HepG2 (cell line): ENCODE results near the gene FABP6. TPM values are rescaled to one million over a fixed set of nuclear protein-coding genes. Genes with fewer than 3 reads are reported as not detected.

Experiments
- ATAC-seq: fragments of 200-7000 bp; cut with Tn5 transposase; 3 replicates; pipeline ENCODE4 v1.9.1; 2020; ENCODE audit warnings: mild to moderate bottlenecking, moderate library complexity
- BruUV-seq: library from RNA; stranded (reverse); fragments of 400-500 nt; replicated peaks from 2 replicates; lab custom pipeline; 2021; lab: Mats Ljungman, UMichigan
- CTCF ChIA-PET: fragments of 300-600 bp; formaldehyde crosslinking; extraction: SDS; loops from one replicate; lab custom pipeline; 2021; ENCODE audit warnings: low total read pairs, inconsistent platforms, low intra/inter-chr PET ratio; lab: Yijun Ruan, JAX
- POLR2A ChIA-PET: fragments of 350-600 bp; sonication (Branson Sonifier 250); formaldehyde crosslinking; loops from one replicate; lab custom pipeline; 2020; ENCODE audit warnings: antibody characterized with exemption, inconsistent platforms; lab: Yijun Ruan, JAX
- DNase-seq: peaks from one replicate; pipeline ENCODE4 v3.0.0-alpha.2; 2015; ENCODE audit warnings: low spot score
- FAIRE-seq: peaks from 3 replicates; lab custom pipeline; 2011; peaks lifted over from hg19 to GRCh38; lab: Jason Lieb, UNC
- H2AFZ ChIP-seq: one replicate; pipeline ENCODE4 v1.6.1; 2011; ENCODE audit warnings: low read length, inconsistent platforms
- H3K27ac ChIP-seq: fragments of 300-600 bp; 3 replicates; pipeline ENCODE4 v1.8.0; 2011; ENCODE audit warnings: mixed run types, mild to moderate bottlenecking, mixed read lengths, low read length, inconsistent platforms; ENCODE audit not compliant: insufficient read depth; ENCODE audit errors: extremely low read length
- H3K27me3 ChIP-seq, 2 experiments: fragments of 200-600 bp in 1 of 2; 2 replicates in 1 of 2; 3 replicates in 1 of 2; pipeline versions ENCODE4 v1.6.0 to v1.8.0; 2011; ENCODE audit warnings: low read length in 2 of 2, mild to moderate bottlenecking in 2 of 2, moderate library complexity in 2 of 2, inconsistent platforms in 1 of 2; ENCODE audit not compliant: insufficient read depth in 2 of 2, control insufficient read depth in 1 of 2
- H3K36me3 ChIP-seq, 2 experiments: fragments of 200-600 bp in 1 of 2; replicated peaks in 1 of 2; 2 replicates in 1 of 2; 3 replicates in 1 of 2; pipeline versions ENCODE4 v1.5.1 to v1.8.0; 2011; ENCODE audit warnings: low read length in 2 of 2, inconsistent platforms in 1 of 2; ENCODE audit not compliant: insufficient read depth in 2 of 2, control insufficient read depth in 1 of 2
- H3K4me1 ChIP-seq: 2 replicates; pipeline ENCODE4 v1.5.1; 2012; ENCODE audit warnings: low read length, inconsistent platforms; ENCODE audit not compliant: insufficient read depth
- H3K4me2 ChIP-seq: 2 replicates; pipeline ENCODE4 v1.6.0; 2011; ENCODE audit warnings: low read depth, low read length, inconsistent platforms
- H3K4me3 ChIP-seq, 3 experiments: fragments of 200-600 bp in 1 of 3; sonication (generic), shearing (Covaris generic) in 1 of 3; replicated peaks in 1 of 3; 2 replicates each; pipeline ENCODE4 v1.5.1; 2011 to 2016; ENCODE audit warnings: low read length in 3 of 3, inconsistent platforms in 2 of 3, low read depth in 2 of 3, mild to moderate bottlenecking in 2 of 3, control low read depth in 1 of 3, mixed read lengths in 1 of 3; ENCODE audit not compliant: insufficient read depth in 1 of 3
- H3K79me2 ChIP-seq: one replicate; pipeline ENCODE4 v1.6.1; 2011; ENCODE audit warnings: low read length, inconsistent platforms; ENCODE audit not compliant: insufficient read depth
- H3K9ac ChIP-seq: 2 replicates; pipeline ENCODE4 v1.6.0; 2011; ENCODE audit warnings: mild to moderate bottlenecking, low read depth, low read length, inconsistent platforms; ENCODE audit not compliant: insufficient read depth
- H3K9me3 ChIP-seq: 2 replicates; pipeline ENCODE4 v1.5.1; 2012; ENCODE audit warnings: mild to moderate bottlenecking, low read length
- H4K20me1 ChIP-seq: 2 replicates; pipeline ENCODE4 v1.6.0; 2011; ENCODE audit warnings: inconsistent platforms, mild to moderate bottlenecking, low read length, moderate library complexity; ENCODE audit not compliant: insufficient read depth
- ARHGAP35 ChIP-seq: sonication (generic); formaldehyde crosslinking; IDR thresholded peaks from 2 replicates; pipeline ENCODE4 v1.9.0; 2022; ENCODE audit warnings: mild to moderate bottlenecking, inconsistent platforms, moderate library complexity, missing genetic modification reagents, borderline replicate concordance
- HOXA7 ChIP-seq: sonication (generic); formaldehyde crosslinking; IDR thresholded peaks from 2 replicates; pipeline ENCODE4 v1.8.1; 2022; ENCODE audit warnings: mild to moderate bottlenecking, missing genetic modification reagents, moderate library complexity
- MAFG ChIP-seq: sonication (generic); formaldehyde crosslinking; IDR thresholded peaks from 2 replicates; pipeline ENCODE4 v1.5.1; 2020; ENCODE audit warnings: mild to moderate bottlenecking, missing genetic modification reagents
- NRL ChIP-seq: sonication (generic); formaldehyde crosslinking; IDR thresholded peaks from 2 replicates; pipeline ENCODE4 v1.5.0; 2020; ENCODE audit warnings: missing genetic modification reagents, mild to moderate bottlenecking, moderate library complexity, borderline replicate concordance
- POGZ ChIP-seq: sonication (generic); formaldehyde crosslinking; IDR thresholded peaks from 2 replicates; pipeline ENCODE4 v1.4.0; 2020; ENCODE audit warnings: mild to moderate bottlenecking, missing genetic modification reagents
- ZFAT ChIP-seq: sonication (generic); formaldehyde crosslinking; conservative IDR thresholded peaks from 2 replicates; pipeline ENCODE4 v1.8.1; 2023; ENCODE audit warnings: missing genetic modification reagents, inconsistent platforms
- ZNF326 ChIP-seq: sonication (generic); formaldehyde crosslinking; IDR thresholded peaks from 2 replicates; pipeline ENCODE4 v1.4.0; 2020; ENCODE audit warnings: missing genetic modification reagents, borderline replicate concordance
- ZNF431 ChIP-seq: sonication (generic); formaldehyde crosslinking; IDR thresholded peaks from 2 replicates; pipeline ENCODE4 v1.9.0; 2022; ENCODE audit warnings: missing genetic modification reagents, low read depth, mild to moderate bottlenecking, borderline replicate concordance
- ZNF563 ChIP-seq: sonication (generic); formaldehyde crosslinking; IDR thresholded peaks from 2 replicates; pipeline ENCODE4 v1.8.0; 2022; ENCODE audit warnings: mild to moderate bottlenecking, moderate library complexity, missing genetic modification reagents
- ZNF570 ChIP-seq: sonication (generic); formaldehyde crosslinking; IDR thresholded peaks from 2 replicates; pipeline ENCODE4 v1.4.0; 2020; ENCODE audit warnings: mild to moderate bottlenecking, missing genetic modification reagents, borderline replicate concordance
- ZNF616 ChIP-seq: sonication (generic); formaldehyde crosslinking; IDR thresholded peaks from 2 replicates; pipeline ENCODE4 v1.5.0; 2020; ENCODE audit warnings: low read depth, mild to moderate bottlenecking, missing genetic modification reagents
- WGBS: methylation state at CpG from one replicate; pipeline ENCODE4 v1.1.6; 2017; ENCODE audit warnings: low lambda C conversion rate; 5-methylcytosine and 5-hydroxymethylcytosine counted together
- in situ Hi-C: cut with HindIII; loops from 2 replicates; pipeline ENCODE4 v1.10.0; 2017; ENCODE audit warnings: low pct_unique_long_range_greater_than_20kb; ENCODE audit not compliant: extremely low pct_ligation_motif_present
- intact Hi-C: fragments of 100-400 bp; cut with micrococcal nuclease; formaldehyde crosslinking; loops from one replicate; pipeline ENCODE4 v1.10.0; 2022; ENCODE audit not compliant: unreplicated experiment
- polyA plus RNA-seq, 8 experiments: library from polyadenylated mRNA; depleted of rRNA in 3 of 8; stranded (reverse) in 7 of 8; unstranded in 1 of 8; fragments of >200 nt; fragmentation: Illumina TruSeq in 4 of 8; extraction: Trizol in 4 of 8; gene quantifications; 2 replicates each; pipeline versions ENCODE4 v1.2.1 to v1.2.3, GENCODE V29; 2011 to 2016; ENCODE audit warnings: low read depth in 4 of 8, missing spikeins in 1 of 8, mixed read lengths in 1 of 8; ENCODE audit not compliant: insufficient read depth in 1 of 8
- total RNA-seq, 5 experiments: library from RNA; depleted of rRNA; stranded (reverse); fragments of >200 nt; fragmentation: Illumina TruSeq; extraction: Trizol; gene quantifications; 2 replicates each; pipeline ENCODE4 v1.2.3, GENCODE V29; 2016; ENCODE audit warnings: low read depth in 1 of 5
- TF ChIP-seq, protein P1 (sequence below): sonication (generic); formaldehyde crosslinking; IDR thresholded peaks from 2 replicates; pipeline ENCODE4 v1.8.0; 2022; ENCODE audit warnings: mild to moderate bottlenecking, missing genetic modification reagents
- TF ChIP-seq, protein P2 (sequence below): sonication (generic); formaldehyde crosslinking; IDR thresholded peaks from 2 replicates; pipeline ENCODE4 v1.4.0; 2020; ENCODE audit warnings: missing genetic modification reagents
- TF ChIP-seq, protein P3 (sequence below): sonication (generic); formaldehyde crosslinking; IDR thresholded peaks from 2 replicates; pipeline ENCODE4 v1.5.0; 2020; ENCODE audit warnings: mild to moderate bottlenecking, missing genetic modification reagents
- TF ChIP-seq, protein P4 (sequence below): sonication (generic); formaldehyde crosslinking; IDR thresholded peaks from 2 replicates; pipeline ENCODE4 v1.5.0; 2020; ENCODE audit warnings: mild to moderate bottlenecking, missing genetic modification reagents

FABP6 gene
- total and polyA plus RNA-seq, 2 of the 13 experiments (the other 11 are each of a cell fraction or from before 2014, with no cell fraction given): 0.13 TPM; not detected in 1

DNA sequence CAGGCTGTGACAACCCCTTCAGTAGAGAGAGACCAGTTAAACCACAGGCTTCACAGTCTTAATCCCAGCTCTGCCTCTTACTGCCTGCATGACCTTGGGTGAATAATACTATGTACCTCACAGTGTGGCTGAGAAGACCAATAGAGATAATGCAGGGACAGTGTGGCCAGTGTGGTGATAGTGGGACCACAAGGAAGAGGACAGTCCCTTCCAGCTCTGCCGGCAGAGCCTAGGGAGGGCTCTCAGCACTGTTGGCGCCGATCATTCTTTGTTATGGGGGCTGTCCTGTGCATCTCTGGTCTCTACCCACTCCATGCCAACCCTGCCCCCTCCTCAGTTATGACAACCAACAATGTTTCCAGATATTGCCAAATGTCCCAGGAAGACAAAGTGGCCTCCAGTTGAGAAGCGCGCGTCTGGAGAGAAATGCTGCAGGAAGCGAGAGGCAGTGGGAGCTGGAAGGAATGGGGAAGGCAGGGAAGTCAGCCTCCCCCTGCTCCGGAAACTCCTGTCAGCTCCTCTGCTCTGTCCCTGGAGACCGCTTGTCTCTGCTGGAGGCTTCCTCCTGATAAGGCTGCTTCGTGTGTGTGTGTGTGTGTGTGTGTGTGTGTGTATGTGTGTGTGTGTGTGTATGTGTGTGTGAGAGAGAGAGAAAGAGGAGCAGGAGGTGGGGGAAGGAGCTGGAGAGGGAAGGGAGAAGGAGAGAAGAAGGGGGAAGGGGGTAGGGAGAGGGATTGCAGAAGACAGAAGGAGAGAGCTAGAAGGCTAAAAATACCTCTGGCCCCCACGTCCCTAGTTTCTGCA lies 31.8 kb upstream of the FABP6 start:
- ChIA-PET CTCF (interaction anchor here (2.3 kb wide), 1 partner anchor 147 kb away, joined by 46 read pairs; no protein-coding TSS in a partner anchor), POLR2A (no interaction called here)
- FAIRE-seq: no peak
- H2AFZ ChIP-seq: no peak overlapping the region
- no peak overlapping the region for H3K4me2 ChIP-seq
- no peak overlapping the region for H3K27ac ChIP-seq
- no peaks in the 10 kb centered on the region for H3K36me3 ChIP-seq
- in situ Hi-C loops (loop anchor here (5.0 kb wide), 1 partner anchor 150 kb away; no protein-coding TSS in a partner anchor), intact Hi-C loops (loop anchor here (5.0 kb wide), 1 partner anchor 175 kb away; no protein-coding TSS in a partner anchor)
- BruUV-seq: no TSS peak
- H3K9me3 ChIP-seq: no peaks in the 10 kb centered on the region
- H3K79me2 ChIP-seq: no peaks in the 10 kb centered on the region
- no peak for ATAC-seq
- TF ChIP-seq ZNF570 (CRISPR knock-in tag) (no peak), NRL (CRISPR knock-in tag) (no peak), HOXA7 (CRISPR knock-in tag) (no peak), ZFAT (CRISPR knock-in tag) (no peak), POGZ (no peak), ARHGAP35 (no peak), ZNF326 (CRISPR knock-in tag) (no peak), MAFG (CRISPR knock-in tag) (no peak), ZNF563 (CRISPR knock-in tag) (no peak), ZNF431 (no peak), ZNF616 (CRISPR knock-in tag) (no peak)
- TF ChIP-seq, protein P1, sequence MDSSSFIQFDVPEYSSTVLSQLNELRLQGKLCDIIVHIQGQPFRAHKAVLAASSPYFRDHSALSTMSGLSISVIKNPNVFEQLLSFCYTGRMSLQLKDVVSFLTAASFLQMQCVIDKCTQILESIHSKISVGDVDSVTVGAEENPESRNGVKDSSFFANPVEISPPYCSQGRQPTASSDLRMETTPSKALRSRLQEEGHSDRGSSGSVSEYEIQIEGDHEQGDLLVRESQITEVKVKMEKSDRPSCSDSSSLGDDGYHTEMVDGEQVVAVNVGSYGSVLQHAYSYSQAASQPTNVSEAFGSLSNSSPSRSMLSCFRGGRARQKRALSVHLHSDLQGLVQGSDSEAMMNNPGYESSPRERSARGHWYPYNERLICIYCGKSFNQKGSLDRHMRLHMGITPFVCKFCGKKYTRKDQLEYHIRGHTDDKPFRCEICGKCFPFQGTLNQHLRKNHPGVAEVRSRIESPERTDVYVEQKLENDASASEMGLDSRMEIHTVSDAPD (CRISPR knock-in tag): no peak
- TF ChIP-seq, protein P2, sequence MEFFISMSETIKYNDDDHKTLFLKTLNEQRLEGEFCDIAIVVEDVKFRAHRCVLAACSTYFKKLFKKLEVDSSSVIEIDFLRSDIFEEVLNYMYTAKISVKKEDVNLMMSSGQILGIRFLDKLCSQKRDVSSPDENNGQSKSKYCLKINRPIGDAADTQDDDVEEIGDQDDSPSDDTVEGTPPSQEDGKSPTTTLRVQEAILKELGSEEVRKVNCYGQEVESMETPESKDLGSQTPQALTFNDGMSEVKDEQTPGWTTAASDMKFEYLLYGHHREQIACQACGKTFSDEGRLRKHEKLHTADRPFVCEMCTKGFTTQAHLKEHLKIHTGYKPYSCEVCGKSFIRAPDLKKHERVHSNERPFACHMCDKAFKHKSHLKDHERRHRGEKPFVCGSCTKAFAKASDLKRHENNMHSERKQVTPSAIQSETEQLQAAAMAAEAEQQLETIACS: no peak
- TF ChIP-seq, protein P3, sequence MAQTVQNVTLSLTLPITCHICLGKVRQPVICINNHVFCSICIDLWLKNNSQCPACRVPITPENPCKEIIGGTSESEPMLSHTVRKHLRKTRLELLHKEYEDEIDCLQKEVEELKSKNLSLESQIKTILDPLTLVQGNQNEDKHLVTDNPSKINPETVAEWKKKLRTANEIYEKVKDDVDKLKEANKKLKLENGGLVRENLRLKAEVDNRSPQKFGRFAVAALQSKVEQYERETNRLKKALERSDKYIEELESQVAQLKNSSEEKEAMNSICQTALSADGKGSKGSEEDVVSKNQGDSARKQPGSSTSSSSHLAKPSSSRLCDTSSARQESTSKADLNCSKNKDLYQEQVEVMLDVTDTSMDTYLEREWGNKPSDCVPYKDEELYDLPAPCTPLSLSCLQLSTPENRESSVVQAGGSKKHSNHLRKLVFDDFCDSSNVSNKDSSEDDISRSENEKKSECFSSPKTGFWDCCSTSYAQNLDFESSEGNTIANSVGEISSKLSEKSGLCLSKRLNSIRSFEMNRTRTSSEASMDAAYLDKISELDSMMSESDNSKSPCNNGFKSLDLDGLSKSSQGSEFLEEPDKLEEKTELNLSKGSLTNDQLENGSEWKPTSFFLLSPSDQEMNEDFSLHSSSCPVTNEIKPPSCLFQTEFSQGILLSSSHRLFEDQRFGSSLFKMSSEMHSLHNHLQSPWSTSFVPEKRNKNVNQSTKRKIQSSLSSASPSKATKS (CRISPR knock-in tag): no peak
- TF ChIP-seq, protein P4, sequence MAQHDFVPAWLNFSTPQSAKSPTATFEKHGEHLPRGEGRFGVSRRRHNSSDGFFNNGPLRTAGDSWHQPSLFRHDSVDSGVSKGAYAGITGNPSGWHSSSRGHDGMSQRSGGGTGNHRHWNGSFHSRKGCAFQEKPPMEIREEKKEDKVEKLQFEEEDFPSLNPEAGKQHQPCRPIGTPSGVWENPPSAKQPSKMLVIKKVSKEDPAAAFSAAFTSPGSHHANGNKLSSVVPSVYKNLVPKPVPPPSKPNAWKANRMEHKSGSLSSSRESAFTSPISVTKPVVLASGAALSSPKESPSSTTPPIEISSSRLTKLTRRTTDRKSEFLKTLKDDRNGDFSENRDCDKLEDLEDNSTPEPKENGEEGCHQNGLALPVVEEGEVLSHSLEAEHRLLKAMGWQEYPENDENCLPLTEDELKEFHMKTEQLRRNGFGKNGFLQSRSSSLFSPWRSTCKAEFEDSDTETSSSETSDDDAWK (CRISPR knock-in tag): no peak
- no peak for DNase-seq
- peaks cover 3 to 11% of the 10 kb centered on the region in 2 experiments; a peak in 3 of 5 replicates for H3K27me3 ChIP-seq
- no peaks in the 10 kb centered on the region for H4K20me1 ChIP-seq
- no peak overlapping the region for H3K4me3 ChIP-seq
- 34% methylated on average over 9 of the region's 11 CpGs for WGBS
- H3K4me1 ChIP-seq: peaks cover 13% of the 10 kb centered on the region; the same call in 1 of the 2 replicates
- H3K9ac ChIP-seq: no peak overlapping the region
